Measurements from ENCODE around the gene MXRA8. TPM values are rescaled to one million over a fixed set of nuclear protein-coding genes. Genes with fewer than 3 reads are reported as not detected.

MXRA8 gene
- total RNA-seq, 1 experiment from 2014 or later: 5.0 TPM

DNA sequence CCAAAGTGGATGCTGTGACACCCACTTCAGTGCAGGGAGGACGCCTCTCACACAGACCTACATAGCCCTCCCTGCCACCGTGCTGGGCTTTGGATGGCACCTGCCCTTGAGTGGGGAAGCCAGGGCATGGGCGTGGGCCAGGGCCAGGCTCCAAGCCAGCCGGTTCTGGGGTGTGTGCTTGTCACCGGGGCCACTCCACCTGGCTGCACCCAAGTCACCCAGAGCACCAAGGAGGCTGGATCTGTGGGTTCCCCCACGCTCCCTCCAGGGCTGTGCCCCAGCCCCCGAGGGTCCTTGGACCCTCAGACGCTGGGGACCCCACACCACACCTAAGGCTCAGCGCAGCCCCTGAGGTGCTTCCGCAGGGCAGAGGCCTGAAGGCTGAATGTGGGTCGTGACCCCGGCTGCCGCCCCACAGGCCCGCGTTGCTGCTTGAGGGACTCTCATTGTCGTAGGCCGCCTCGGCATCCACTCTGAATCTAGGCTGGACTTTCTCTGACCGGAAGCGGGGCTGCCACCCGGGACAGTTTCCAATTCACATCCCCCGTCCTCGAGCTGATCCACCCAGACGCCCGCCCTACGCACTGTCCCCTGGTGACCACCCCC is 1.5 kb downstream of the MXRA8 start:
- H3K4me1 Mint-ChIP-seq (ENCODE audit: low read depth, unreplicated experiment): peaks cover 8% of the 10 kb centered on the region

DNA sequence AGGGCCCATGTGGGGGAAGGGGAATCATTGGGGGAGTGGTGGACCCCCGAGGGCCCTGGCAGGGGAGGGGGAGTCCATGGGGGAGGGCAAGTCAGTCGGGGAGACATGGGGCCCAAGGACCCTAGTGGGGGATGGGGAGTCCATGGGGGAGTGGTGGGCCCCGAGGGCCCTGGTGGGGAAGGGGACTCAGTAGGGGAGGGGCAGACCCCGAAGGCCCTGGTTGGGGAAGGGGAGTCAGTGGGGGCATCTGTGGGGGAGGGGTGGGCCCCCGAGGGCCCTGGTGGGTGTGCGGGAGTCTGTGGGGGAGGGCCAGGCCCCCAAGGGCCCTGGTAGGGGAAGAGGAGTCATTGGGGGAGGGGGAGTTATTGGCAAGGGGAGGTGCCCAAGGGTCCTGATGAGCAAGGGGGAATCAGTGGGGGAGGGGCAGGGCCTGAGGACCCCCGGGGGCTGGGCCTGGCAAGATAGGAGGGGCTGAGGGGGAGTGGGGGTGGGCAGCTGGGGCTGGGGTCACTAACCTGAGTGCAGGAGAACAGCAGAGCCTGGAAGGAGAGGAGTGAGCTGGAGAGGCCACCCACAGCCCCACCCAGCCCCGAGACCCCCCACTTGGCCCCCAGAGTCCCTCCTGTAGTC is 2.1 kb downstream of the MXRA8 start:
- H3K4me3 Mint-ChIP-seq (ENCODE audit: unreplicated experiment): no peak overlapping the region
- intact Hi-C loops (cut with micrococcal nuclease; ENCODE audit: unreplicated experiment): no loop called here
- peaks cover 32% of the 10 kb centered on the region for H3K4me1 ChIP-seq
- BruUV-seq (replicated peaks): no TSS peak
- peaks cover 27% of the 10 kb centered on the region for H3K36me3 Mint-ChIP-seq (ENCODE audit: insufficient read depth, unreplicated experiment)
- H3K27me3 Mint-ChIP-seq (ENCODE audit: insufficient read depth, unreplicated experiment): no peaks in the 10 kb centered on the region
- POLR2A ChIA-PET: no interaction called here
- no peaks in the 10 kb centered on the region for H3K27me3 ChIP-seq (replicated peaks; ENCODE audit: control insufficient read depth, insufficient read depth, low read length)
- DNase-seq: no peak
- H3K27ac Mint-ChIP-seq (ENCODE audit: unreplicated experiment): no peak overlapping the region
- CTCF ChIA-PET: no interaction called here
- H3K4me1 Mint-ChIP-seq (ENCODE audit: low read depth, unreplicated experiment): peaks cover 8% of the 10 kb centered on the region
- H3K36me3 ChIP-seq (ENCODE audit: control insufficient read depth, insufficient read depth, low read length): no peaks in the 10 kb centered on the region
- no peaks in the 10 kb centered on the region for H3K9me3 ChIP-seq
- peak overlapping the region; percentile 47 for H3K4me3 ChIP-seq (ENCODE audit: low read depth, low read length)
- H3K9me3 Mint-ChIP-seq (ENCODE audit: unreplicated experiment): no peaks in the 10 kb centered on the region
- TF ChIP-seq, protein P1, sequence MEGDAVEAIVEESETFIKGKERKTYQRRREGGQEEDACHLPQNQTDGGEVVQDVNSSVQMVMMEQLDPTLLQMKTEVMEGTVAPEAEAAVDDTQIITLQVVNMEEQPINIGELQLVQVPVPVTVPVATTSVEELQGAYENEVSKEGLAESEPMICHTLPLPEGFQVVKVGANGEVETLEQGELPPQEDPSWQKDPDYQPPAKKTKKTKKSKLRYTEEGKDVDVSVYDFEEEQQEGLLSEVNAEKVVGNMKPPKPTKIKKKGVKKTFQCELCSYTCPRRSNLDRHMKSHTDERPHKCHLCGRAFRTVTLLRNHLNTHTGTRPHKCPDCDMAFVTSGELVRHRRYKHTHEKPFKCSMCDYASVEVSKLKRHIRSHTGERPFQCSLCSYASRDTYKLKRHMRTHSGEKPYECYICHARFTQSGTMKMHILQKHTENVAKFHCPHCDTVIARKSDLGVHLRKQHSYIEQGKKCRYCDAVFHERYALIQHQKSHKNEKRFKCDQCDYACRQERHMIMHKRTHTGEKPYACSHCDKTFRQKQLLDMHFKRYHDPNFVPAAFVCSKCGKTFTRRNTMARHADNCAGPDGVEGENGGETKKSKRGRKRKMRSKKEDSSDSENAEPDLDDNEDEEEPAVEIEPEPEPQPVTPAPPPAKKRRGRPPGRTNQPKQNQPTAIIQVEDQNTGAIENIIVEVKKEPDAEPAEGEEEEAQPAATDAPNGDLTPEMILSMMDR (IDR thresholded peaks at IDR 0.05; ENCODE audit: insufficient read depth in 1 of 2, low read depth in 1 of 2, low read length in 1 of 2, severe bottlenecking in 1 of 2, unreplicated experiment in 1 of 2): no peak

More for the DNA sequence above, 1.5 kb downstream of the MXRA8 start:
- Histone ChIP-seq H3K9me3 (no peaks in the 10 kb centered on the region), H3K27me3 (replicated peaks; ENCODE audit: control insufficient read depth, insufficient read depth, low read length) (no peaks in the 10 kb centered on the region), H3K4me1 (peaks cover 32% of the 10 kb centered on the region), H3K36me3 (ENCODE audit: control insufficient read depth, insufficient read depth, low read length) (no peaks in the 10 kb centered on the region), H3K4me3 (ENCODE audit: low read depth, low read length) (no peak overlapping the region)
- H3K27ac Mint-ChIP-seq (ENCODE audit: unreplicated experiment): no peak overlapping the region
- no peak overlapping the region for H3K4me3 Mint-ChIP-seq (ENCODE audit: unreplicated experiment)
- DNase-seq: no peak
- intact Hi-C loops (cut with micrococcal nuclease; ENCODE audit: unreplicated experiment): no loop called here
- no TSS peak for BruUV-seq (replicated peaks)
- TF ChIP-seq, protein P1 (IDR thresholded peaks at IDR 0.05; ENCODE audit: insufficient read depth in 1 of 2, low read depth in 1 of 2, low read length in 1 of 2, severe bottlenecking in 1 of 2, unreplicated experiment in 1 of 2): no peak
- peaks cover 27% of the 10 kb centered on the region for H3K36me3 Mint-ChIP-seq (ENCODE audit: insufficient read depth, unreplicated experiment)
- no peaks in the 10 kb centered on the region for H3K27me3 Mint-ChIP-seq (ENCODE audit: insufficient read depth, unreplicated experiment)
- ChIA-PET POLR2A (interaction anchor here (0.6 kb wide), 1 partner anchor 18 kb away, joined by 4 read pairs; the partner anchor contains the start of gene AURKAIP1), CTCF (no interaction called here)
- no peaks in the 10 kb centered on the region for H3K9me3 Mint-ChIP-seq (ENCODE audit: unreplicated experiment)

DNA sequence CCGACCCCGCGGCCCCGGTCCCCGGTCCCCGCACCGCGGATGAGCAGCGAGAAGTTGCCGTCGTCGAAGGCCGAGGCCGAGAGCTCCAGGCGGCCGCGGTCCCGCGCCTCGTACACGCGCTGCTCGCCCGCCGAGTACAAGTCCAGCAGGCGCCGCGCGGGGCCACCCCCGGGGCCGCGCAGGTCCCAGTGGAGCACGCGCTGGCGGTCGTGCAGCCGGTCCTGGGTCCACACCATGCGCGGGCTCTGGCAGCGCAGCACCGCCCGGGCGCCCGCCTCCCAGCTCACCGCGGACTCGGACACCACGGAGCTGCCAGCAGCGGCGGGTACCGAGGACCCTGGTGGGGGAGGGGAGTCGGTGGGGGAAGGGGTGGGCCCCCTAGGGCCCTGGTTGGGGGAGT is 2.9 kb downstream of the MXRA8 start:
- intact Hi-C loops (cut with micrococcal nuclease; ENCODE audit: unreplicated experiment): no loop called here
- H3K27ac Mint-ChIP-seq (ENCODE audit: unreplicated experiment): no peak overlapping the region
- H3K4me3 ChIP-seq (ENCODE audit: low read depth, low read length): peak overlapping the region; percentile 47
- TF ChIP-seq, protein P1 (IDR thresholded peaks at IDR 0.05; ENCODE audit: insufficient read depth in 1 of 2, low read depth in 1 of 2, low read length in 1 of 2, severe bottlenecking in 1 of 2, unreplicated experiment in 1 of 2): no peak
- DNase-seq: peak; percentile 63 to 71
- H3K9me3 ChIP-seq: no peaks in the 10 kb centered on the region
- peaks cover 27% of the 10 kb centered on the region for H3K36me3 Mint-ChIP-seq (ENCODE audit: insufficient read depth, unreplicated experiment)
- H3K27me3 ChIP-seq (replicated peaks; ENCODE audit: control insufficient read depth, insufficient read depth, low read length): no peaks in the 10 kb centered on the region
- no peak overlapping the region for H3K4me3 Mint-ChIP-seq (ENCODE audit: unreplicated experiment)
- CTCF ChIA-PET: interaction anchor here (0.6 kb wide), 1 partner anchor 184 kb away, joined by 5 read pairs; no protein-coding TSS in a partner anchor
- BruUV-seq (replicated peaks): no TSS peak
- POLR2A ChIA-PET: interaction anchor here (0.6 kb wide), 1 partner anchor 23 kb away, joined by 4 read pairs; no protein-coding TSS in a partner anchor
- H3K4me1 Mint-ChIP-seq (ENCODE audit: low read depth, unreplicated experiment): peaks cover under 1% of the 10 kb centered on the region
- H3K4me1 ChIP-seq: peaks cover 24% of the 10 kb centered on the region
- H3K27me3 Mint-ChIP-seq (ENCODE audit: insufficient read depth, unreplicated experiment): no peaks in the 10 kb centered on the region
- H3K36me3 ChIP-seq (ENCODE audit: control insufficient read depth, insufficient read depth, low read length): no peaks in the 10 kb centered on the region
- no peaks in the 10 kb centered on the region for H3K9me3 Mint-ChIP-seq (ENCODE audit: unreplicated experiment)
